Muscle layer of colon (tissue), 2 donors: ENCODE measurements around the gene TCEAL1.
A peak's percentile ranks its signal among the peaks of the same experiment; 100 is the strongest.

ENCODE experiments used
- H3K27ac ChIP-seq: one replicate; pipeline ENCODE4 v1.7.0; 2013; ENCODE audit warnings: low read depth, mild to moderate bottlenecking, low read length, moderate library complexity
- H3K27me3 ChIP-seq, 2 donors: one replicate each; pipeline ENCODE4 v1.7.0; 2013; ENCODE audit warnings: low read length in 2 of 2, mild to moderate bottlenecking in 2 of 2; ENCODE audit not compliant: insufficient read depth in 2 of 2, control insufficient read depth in 1 of 2
- H3K36me3 ChIP-seq: one replicate; pipeline ENCODE4 v1.7.0; 2013; ENCODE audit warnings: mild to moderate bottlenecking, low read length; ENCODE audit not compliant: insufficient read depth
- H3K4me1 ChIP-seq: one replicate; pipeline ENCODE4 v1.7.0; 2013; ENCODE audit warnings: mild to moderate bottlenecking, low read length; ENCODE audit not compliant: insufficient read depth
- H3K4me3 ChIP-seq, 2 donors: one replicate each; pipeline ENCODE4 v1.7.0; 2013; ENCODE audit warnings: low read length in 2 of 2, low read depth in 1 of 2, mild to moderate bottlenecking in 1 of 2, moderate library complexity in 1 of 2
- H3K9ac ChIP-seq: one replicate; pipeline ENCODE4 v1.7.0; 2013; ENCODE audit warnings: low read length
- H3K9me3 ChIP-seq: one replicate; pipeline ENCODE4 v1.7.0; 2013; ENCODE audit warnings: mild to moderate bottlenecking, low read length
- donor health status: abdominal sarcoma.
- donor health status: Adenocarcinoma of cecum.

TCEAL1 gene

DNA sequence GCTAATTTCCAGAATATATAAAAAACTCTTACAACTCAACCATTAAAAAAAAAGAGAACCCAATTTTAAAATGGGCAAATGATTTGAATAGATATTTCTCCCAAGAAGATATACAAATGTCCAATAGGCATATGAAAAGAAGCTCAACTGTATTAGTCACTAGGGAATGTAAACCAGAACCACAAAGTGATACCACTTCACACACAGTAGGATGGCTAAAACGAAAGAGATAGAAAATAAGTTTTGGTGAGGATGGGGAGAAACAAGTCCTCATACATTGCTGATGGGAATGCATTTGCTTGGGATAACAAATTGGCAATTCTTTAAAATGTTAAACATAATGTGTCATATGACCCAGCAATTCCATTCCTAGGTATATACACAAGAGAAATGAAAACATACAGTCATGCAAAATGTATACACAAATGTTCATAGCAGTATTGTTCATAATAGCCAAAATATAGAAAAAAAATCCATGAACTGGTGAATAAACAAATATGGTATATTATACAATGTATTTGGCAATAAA lies 15.3 kb upstream of the TCEAL1 start:
- no peaks in the 10 kb centered on the region for H3K36me3 ChIP-seq
- no peaks in the 10 kb centered on the region for H3K27me3 ChIP-seq
- H3K4me3 ChIP-seq = no peak overlapping the region
- no peak overlapping the region for H3K9ac ChIP-seq
- no peaks in the 10 kb centered on the region for H3K9me3 ChIP-seq
- no peaks in the 10 kb centered on the region for H3K4me1 ChIP-seq
- no peak overlapping the region for H3K27ac ChIP-seq

DNA sequence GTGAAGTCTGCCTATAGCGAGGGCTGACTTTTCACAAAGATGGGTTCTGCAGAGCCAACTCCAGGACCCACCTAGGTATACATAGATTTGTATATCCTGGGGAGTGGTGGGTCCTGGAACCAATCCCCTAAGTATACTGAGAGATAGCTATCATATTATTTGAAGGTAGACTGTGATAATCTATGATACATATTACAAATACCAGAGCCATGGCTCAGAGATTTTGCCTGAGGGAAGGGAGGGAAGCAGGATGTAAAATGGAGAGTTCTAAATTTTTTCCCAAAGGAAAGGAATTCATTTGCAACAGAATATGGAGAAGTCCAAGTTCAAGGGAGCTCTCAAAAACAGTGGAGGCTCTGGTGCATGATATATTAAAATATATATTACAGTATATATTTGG lies 13.8 kb upstream of the TCEAL1 start:
- Histone ChIP-seq H3K9ac (no peak overlapping the region), H3K4me3 (no peak overlapping the region), H3K4me1 (no peaks in the 10 kb centered on the region), H3K9me3 (no peaks in the 10 kb centered on the region), H3K27me3 (no peaks in the 10 kb centered on the region), H3K36me3 (no peaks in the 10 kb centered on the region), H3K27ac (no peak overlapping the region)

DNA sequence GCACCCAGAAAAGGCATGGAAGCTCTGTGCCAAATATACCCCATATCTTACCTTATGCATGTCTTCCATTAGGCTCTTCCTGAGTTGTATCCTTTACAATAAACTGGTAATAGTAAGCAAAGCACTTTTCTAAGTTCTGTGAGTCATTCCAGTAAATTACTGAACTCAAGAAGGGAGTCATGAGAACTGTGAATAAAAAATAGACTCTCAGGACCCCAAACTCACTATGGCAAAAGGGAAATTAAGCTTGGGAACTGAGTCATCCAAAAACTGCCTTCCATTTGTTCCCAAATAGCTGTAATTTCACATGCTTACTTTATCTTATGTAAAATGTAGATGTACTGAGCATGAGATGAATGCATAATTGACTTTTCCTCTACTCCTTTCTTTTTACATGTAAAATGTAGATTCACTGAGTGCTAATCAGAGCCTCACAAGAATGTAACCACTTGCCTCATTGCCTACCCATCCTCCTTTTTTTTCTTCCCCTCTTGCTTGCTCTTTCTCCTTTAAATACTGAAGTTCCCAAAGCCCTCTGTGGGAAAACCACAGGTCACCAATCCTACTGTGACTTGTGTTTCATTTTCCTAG lies 12.9 kb upstream of the TCEAL1 start:
- Histone ChIP-seq H3K4me3 (no peak overlapping the region), H3K4me1 (no peaks in the 10 kb centered on the region), H3K27ac (no peak overlapping the region), H3K27me3 (no peaks in the 10 kb centered on the region), H3K9ac (no peak overlapping the region), H3K9me3 (no peaks in the 10 kb centered on the region), H3K36me3 (no peaks in the 10 kb centered on the region)

DNA sequence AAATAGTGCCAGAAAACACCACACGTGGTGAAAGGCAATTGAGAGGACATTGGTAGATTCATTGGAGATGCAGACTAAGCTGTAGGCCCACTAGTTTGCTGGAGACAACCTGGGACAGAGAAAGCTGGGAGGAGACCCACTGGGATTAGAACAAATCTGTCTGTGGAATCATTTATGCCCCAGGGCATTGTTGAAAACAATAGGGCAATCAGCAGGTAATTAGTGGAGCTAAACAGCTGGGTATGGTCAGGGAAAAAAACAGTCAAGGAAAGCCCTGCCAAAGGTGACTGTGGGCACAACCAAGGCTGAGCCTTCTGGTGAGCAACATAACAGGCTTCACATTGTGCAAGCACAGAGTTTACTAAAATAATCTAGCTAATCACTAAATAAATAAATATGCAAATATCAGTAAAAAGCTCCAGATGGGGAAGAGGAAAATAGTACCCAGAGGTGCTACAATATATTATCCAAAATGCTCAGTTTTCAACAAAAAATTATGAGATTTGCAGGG lies 12.0 kb upstream of the TCEAL1 start:
- Histone ChIP-seq H3K27ac (no peak overlapping the region), H3K36me3 (no peaks in the 10 kb centered on the region), H3K27me3 (no peaks in the 10 kb centered on the region), H3K4me3 (no peak overlapping the region), H3K4me1 (no peaks in the 10 kb centered on the region), H3K9ac (no peak overlapping the region), H3K9me3 (no peaks in the 10 kb centered on the region)

DNA sequence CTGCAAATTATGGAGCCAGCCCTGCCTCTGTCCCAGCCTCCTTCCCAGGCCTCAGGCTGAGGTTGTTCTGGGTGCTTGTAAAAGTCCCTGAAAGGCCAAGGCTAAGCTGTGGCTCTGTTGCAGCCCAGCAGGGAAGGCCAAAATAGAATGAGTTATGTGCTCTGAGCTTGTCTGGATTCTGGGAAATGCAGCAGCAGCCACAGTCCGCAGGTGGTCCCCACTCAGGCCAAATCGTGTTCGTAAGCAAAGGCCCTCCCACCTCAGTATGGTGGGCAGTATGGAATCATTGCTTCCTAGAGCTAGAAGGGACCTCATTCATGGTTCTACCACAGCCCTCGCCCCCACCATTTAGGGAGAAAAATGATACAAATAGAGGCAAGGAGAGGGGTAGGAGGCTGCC lies 4.7 kb upstream of the TCEAL1 start:
- Histone ChIP-seq H3K9me3 (no peaks in the 10 kb centered on the region), H3K27ac (peak overlapping the region; percentile 56), H3K9ac (no peak overlapping the region), H3K4me3 (no peak overlapping the region), H3K27me3 (no peaks in the 10 kb centered on the region), H3K36me3 (no peaks in the 10 kb centered on the region), H3K4me1 (peaks cover 4% of the 10 kb centered on the region)

DNA sequence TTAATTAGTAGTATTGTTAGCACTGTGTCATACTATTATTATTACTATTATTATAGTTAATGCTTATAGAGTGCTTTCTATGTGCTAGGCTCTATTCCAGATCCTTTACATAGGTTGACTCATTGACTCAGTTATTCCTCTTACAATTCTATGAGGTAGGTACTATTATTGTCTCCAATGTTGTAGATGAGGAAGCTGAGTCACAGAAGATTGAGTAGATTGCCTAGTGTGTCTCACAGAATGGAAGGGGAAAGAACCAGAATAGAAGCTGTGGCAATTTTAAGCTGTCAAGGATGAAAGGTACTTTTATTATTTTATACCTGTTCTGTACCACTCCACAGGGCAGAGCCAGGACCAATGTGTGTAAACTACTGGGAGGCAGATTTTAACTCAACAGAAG lies 1.9 kb upstream of the TCEAL1 start:
- no peaks in the 10 kb centered on the region for H3K36me3 ChIP-seq
- H3K27ac ChIP-seq = no peak overlapping the region
- no peaks in the 10 kb centered on the region for H3K27me3 ChIP-seq

DNA sequence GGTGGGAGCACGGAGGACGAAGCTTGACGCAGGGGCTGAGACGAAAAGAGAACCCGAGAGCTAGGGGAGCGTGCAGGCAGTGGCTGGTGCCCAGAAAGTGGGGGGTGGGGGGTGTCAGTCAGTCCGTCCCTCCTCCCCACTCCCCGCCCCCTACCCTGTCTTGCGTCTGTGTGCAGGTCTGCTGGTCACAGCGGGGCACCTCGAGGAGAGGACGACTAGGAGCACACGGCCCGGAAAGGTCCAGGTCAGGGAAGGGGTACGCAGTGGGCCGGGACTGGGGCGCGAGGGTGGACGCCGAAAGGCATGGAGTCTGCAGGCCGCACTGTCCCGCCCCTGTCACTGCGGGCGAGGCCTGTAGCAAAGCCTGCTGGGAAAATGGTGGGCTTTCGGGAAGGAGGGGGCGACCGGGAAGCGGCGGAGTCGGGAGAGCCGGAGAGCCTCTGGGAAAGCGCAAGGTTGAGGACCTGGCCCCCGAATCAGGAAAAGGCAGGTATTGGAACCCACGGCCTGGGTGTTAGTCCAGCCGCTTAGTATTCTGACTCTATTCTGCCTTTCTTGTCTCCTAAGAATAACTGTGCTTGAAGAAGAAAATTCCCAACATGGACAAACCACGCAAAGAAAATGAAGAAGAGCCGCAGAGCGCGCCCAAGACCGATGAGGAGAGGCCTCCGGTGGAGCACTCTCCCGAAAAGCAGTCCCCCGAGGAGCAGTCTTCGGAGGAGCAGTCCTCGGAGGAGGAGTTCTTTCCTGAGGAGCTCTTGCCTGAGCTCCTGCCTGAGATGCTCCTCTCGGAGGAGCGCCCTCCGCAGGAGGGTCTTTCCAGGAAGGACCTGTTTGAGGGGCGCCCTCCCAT lies 769 bp downstream of the TCEAL1 start:
- H3K9ac ChIP-seq = peak overlapping the region; percentile 90
- H3K27me3 ChIP-seq = no peaks in the 10 kb centered on the region
- H3K4me1 ChIP-seq = peaks cover 4% of the 10 kb centered on the region
- no peaks in the 10 kb centered on the region for H3K36me3 ChIP-seq
- no peaks in the 10 kb centered on the region for H3K9me3 ChIP-seq
- H3K4me3 ChIP-seq = peak overlapping the region; percentile 43 to 62
- H3K27ac ChIP-seq = peak overlapping the region; percentile 85

More for the DNA sequence above, 1.9 kb upstream of the TCEAL1 start:
- H3K4me1 ChIP-seq = peaks cover 4% of the 10 kb centered on the region
- H3K9ac ChIP-seq = no peak overlapping the region
- H3K9me3 ChIP-seq = no peaks in the 10 kb centered on the region
- no peak overlapping the region for H3K4me3 ChIP-seq

DNA sequence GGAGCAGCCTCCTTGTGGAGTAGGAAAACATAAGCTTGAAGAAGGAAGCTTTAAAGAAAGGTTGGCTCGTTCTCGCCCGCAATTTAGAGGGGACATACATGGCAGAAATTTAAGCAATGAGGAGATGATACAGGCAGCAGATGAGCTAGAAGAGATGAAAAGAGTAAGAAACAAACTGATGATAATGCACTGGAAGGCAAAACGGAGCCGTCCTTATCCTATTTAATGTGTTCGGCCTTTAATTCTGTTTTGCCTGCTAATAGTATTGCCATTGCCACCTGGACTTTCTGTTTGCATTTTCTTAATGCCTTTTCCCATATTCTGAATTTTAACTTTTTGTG lies 1.4 kb downstream of the TCEAL1 start:
- Histone ChIP-seq H3K9ac (peak overlapping the region; percentile 90), H3K4me3 (peak overlapping the region in 1 of 2 donors; percentile 62), H3K36me3 (no peaks in the 10 kb centered on the region), H3K27me3 (no peaks in the 10 kb centered on the region), H3K27ac (peak overlapping the region; percentile 85), H3K9me3 (no peaks in the 10 kb centered on the region), H3K4me1 (peaks cover 4% of the 10 kb centered on the region)

DNA sequence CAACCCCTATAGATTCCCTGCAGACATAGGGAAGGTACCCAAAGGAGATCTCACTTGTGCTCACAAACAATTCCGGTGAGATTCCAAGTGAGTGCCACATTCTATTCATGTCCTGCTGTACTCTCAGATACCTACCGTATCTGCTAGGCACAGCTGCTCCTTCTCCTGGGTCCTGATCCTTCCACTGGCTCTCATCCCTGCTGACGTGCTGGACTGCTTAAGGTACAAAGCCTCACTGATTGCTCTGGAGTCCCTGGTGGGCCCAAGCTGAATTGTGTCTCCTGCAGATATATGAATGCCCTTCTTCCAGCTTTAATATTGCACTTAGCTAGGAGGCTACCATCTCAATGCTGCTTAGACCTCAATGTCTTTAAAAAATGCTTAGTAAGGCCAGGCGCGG lies 2.4 kb downstream of the TCEAL1 start:
- no peak overlapping the region for H3K4me3 ChIP-seq
- H3K9me3 ChIP-seq = no peaks in the 10 kb centered on the region
- no peak overlapping the region for H3K27ac ChIP-seq
- H3K4me1 ChIP-seq = peaks cover 4% of the 10 kb centered on the region
- no peaks in the 10 kb centered on the region for H3K36me3 ChIP-seq
- H3K9ac ChIP-seq = no peak overlapping the region
- no peaks in the 10 kb centered on the region for H3K27me3 ChIP-seq

DNA sequence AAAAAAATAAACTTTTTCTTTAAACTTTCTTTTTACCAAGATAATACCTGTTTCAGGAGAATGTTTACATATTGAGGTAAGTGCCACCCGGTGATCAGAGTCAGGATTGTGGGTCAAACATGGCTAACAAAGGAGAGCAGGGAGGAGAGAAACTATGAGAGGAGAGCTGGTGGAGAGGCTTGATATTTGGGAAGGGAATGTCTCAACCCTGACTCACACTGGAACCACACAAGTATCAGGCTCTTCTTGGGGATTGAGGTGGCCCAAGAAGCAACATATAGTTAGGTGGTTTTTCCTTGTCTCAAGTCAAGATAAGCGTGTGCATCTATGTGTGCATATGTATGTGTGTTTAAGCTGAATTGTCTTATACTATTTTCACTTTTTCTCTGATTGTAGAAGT lies 6.7 kb downstream of the TCEAL1 start:
- H3K4me3 ChIP-seq = no peak overlapping the region
- no peaks in the 10 kb centered on the region for H3K27me3 ChIP-seq
- no peak overlapping the region for H3K27ac ChIP-seq
- no peaks in the 10 kb centered on the region for H3K9me3 ChIP-seq
- no peaks in the 10 kb centered on the region for H3K36me3 ChIP-seq
- no peak overlapping the region for H3K9ac ChIP-seq
- H3K4me1 ChIP-seq = no peaks in the 10 kb centered on the region

DNA sequence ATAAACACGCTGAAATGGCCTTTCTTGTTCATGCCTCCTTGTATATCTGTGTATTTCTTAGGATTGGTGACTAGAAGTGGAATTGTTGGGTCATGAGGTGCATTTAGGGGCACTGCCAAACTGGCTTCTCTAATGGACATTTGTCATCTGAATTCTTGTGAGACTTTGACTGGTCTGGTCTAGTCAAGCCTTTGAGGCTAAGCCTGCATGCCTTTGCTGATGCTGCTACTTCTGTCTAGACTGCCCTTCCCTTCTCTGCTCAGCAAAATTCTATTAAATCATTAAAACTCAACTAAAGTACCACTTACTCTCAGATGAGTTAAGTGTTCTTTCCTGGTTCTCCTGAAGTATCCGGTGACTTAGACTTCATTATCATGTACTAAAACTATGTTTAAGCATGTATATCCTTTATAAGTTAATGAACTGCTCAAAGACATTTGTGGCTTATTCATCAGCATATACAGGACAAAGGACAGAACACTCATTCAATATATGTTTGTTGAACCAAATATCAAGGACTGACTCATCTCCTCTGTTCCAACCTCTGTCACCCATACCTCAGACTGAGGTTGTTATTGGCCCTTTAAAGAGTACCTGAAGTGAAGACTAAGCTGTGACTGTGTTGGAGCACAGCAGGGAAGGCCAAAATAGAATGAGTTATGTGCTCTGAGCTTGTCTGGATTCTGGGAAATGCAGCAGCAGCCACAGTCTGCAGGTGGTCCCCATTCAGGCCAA lies 9.0 kb downstream of the TCEAL1 start:
- H3K36me3 ChIP-seq = no peaks in the 10 kb centered on the region
- H3K9ac ChIP-seq = no peak overlapping the region
- no peak overlapping the region for H3K4me3 ChIP-seq
- H3K27ac ChIP-seq = no peak overlapping the region
- no peaks in the 10 kb centered on the region for H3K9me3 ChIP-seq
- H3K27me3 ChIP-seq = peaks cover 0 to 3% of the 10 kb centered on the region in 2 donors
- H3K4me1 ChIP-seq = no peaks in the 10 kb centered on the region
